NOMO-1 treated with dmso at 0.1 percent for 144 hours (cell line): ENCODE results near the gene LCOR.
"Not testable (repeated sequence)": the region's sequence is repeated elsewhere in the genome, so short reads cannot be mapped to it uniquely, and the experiment has no call there.

Source experiments
- DNase-seq: peaks from one replicate; lab custom pipeline; 2025; ENCODE audit not compliant: unreplicated experiment; lab: John Stamatoyannopoulos, UW

The LCOR gene

GRCh38 chr10:96838529-96838928, 6.4 kb downstream of the LCOR start:
- no peak for DNase-seq

- DNase-seq, result peak; percentile 2
Measured at GRCh38 chr10:96840841-96841518, 8.9 kb downstream of the LCOR start.

GRCh38 chr10:96842896-96843723, 11.0 kb downstream of the LCOR start:
- DNase-seq, result no peak

GRCh38 chr10:96843823-96844222, 11.7 kb downstream of the LCOR start:
- no peak for DNase-seq

- DNase-seq, result no peak
Measured at GRCh38 chr10:96846395-96846794, 14.3 kb downstream of the LCOR start.

- DNase-seq, result no peak
Measured at GRCh38 chr10:96846926-96847325, 14.8 kb downstream of the LCOR start.

GRCh38 chr10:96847356-96847755, 15.3 kb downstream of the LCOR start:
- not testable (repeated sequence) for DNase-seq

- DNase-seq, result no peak
Measured at GRCh38 chr10:96850113-96850512, 18.0 kb downstream of the LCOR start.

GRCh38 chr10:96850825-96851224, 18.7 kb downstream of the LCOR start:
- no peak for DNase-seq

GRCh38 chr10:96851281-96851680, 19.2 kb downstream of the LCOR start:
- DNase-seq, result no peak

GRCh38 chr10:96856317-96856716, 24.2 kb downstream of the LCOR start:
- DNase-seq, result no peak

- no peak for DNase-seq
Measured at GRCh38 chr10:96857301-96858012, 25.4 kb downstream of the LCOR start.

- no peak for DNase-seq
Measured at GRCh38 chr10:96858038-96858705, 26.1 kb downstream of the LCOR start.

- DNase-seq, result no peak
Measured at GRCh38 chr10:96858706-96859050, 26.6 kb downstream of the LCOR start.

- DNase-seq, result no peak
Measured at GRCh38 chr10:96860631-96861277, 28.7 kb downstream of the LCOR start.

GRCh38 chr10:96863922-96864543, 31.9 kb downstream of the LCOR start:
- no peak for DNase-seq

GRCh38 chr10:96873086-96873485, 41.0 kb downstream of the LCOR start:
- no peak for DNase-seq

- DNase-seq, result no peak
Measured at GRCh38 chr10:96873756-96874467, 41.8 kb downstream of the LCOR start.

GRCh38 chr10:96878057-96878456, 46.0 kb downstream of the LCOR start:
- no peak for DNase-seq

- DNase-seq, result no peak
Measured at GRCh38 chr10:96880575-96880974, 48.5 kb downstream of the LCOR start.
